ENCODE results near the gene CBFA2T2. TPM values are rescaled to one million over a fixed set of nuclear protein-coding genes. Genes with fewer than 3 reads are reported as not detected.

Gene CBFA2T2
- total and polyA plus RNA-seq, 2 donors (not counting 1 experiment from before 2014, with no cell fraction given) = 26.9 to 30.0 TPM

DNA sequence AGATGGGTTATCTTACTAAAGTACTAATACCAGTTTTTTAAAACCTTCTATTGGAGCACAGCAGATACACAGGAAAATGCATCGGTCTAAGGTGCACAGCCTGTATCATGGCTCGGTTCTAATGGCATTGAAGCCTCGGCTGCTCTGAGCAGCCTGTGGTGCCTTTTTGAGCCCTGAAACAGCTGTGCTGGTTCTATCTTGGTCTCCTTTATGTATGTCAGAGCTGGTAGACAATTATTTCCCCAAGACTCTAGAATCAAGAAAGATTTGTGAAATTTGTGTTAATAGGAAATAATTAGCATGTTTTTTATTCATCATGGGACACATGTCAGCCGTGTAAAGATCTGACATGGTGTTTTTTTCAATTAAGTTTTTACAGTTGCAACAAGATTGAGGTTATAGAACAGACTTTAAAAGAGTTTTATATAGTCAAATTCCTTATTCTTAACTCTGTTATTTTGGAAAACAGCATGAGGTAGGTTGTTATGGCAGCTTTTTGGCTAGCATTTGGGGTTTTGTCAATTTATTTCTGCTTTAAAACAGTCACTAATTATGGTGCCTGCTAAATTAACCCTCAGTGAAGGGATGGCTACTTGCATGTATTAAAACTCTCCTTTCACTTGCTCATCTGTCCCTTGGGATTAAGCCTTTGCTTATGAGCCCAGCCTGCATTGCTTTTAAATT is 132.0 kb downstream of the CBFA2T2 start:
- H4K20me1 ChIP-seq (ENCODE audit: control insufficient read depth, insufficient read depth, low read length, poor library complexity, severe bottlenecking) = no peaks in the 10 kb centered on the region
- H3K9me3 ChIP-seq (ENCODE audit: control extremely low read depth in 1 of 3, control insufficient read depth in 2 of 3, insufficient read depth in 1 of 3, low read length in 2 of 3) = peaks cover 0 to 4% (median 0%) of the 10 kb centered on the region in 3 donors
- ChIA-PET CTCF (no interaction called here), POLR2A (no interaction called here)
- H3K4me2 ChIP-seq (replicated peaks; ENCODE audit: low read depth, low read length, poor library complexity, severe bottlenecking) = no peak overlapping the region
- WGBS (ENCODE audit: insufficient coverage) = 100% methylated on average over 2 of the region's 4 CpGs
- no peak for DNase-seq
- H3K27ac ChIP-seq (ENCODE audit: low read length in 2 of 2) = no peak overlapping the region
- no peaks in the 10 kb centered on the region for H3K27me3 ChIP-seq (replicated peaks in 1 of 4; ENCODE audit: control extremely low read depth in 1 of 4, control insufficient read depth in 3 of 4, insufficient read depth in 4 of 4, low read length in 3 of 4)
- no peak overlapping the region for H3K4me3 Mint-ChIP-seq
- H2AFZ ChIP-seq (ENCODE audit: insufficient read depth, low read depth, low read length, poor library complexity, severe bottlenecking) = no peak overlapping the region
- H3K27me3 Mint-ChIP-seq = no peaks in the 10 kb centered on the region
- H3K4me1 Mint-ChIP-seq = peaks cover 18% of the 10 kb centered on the region
- no peak overlapping the region for H3K27ac Mint-ChIP-seq
- TF ChIP-seq, protein P1, sequence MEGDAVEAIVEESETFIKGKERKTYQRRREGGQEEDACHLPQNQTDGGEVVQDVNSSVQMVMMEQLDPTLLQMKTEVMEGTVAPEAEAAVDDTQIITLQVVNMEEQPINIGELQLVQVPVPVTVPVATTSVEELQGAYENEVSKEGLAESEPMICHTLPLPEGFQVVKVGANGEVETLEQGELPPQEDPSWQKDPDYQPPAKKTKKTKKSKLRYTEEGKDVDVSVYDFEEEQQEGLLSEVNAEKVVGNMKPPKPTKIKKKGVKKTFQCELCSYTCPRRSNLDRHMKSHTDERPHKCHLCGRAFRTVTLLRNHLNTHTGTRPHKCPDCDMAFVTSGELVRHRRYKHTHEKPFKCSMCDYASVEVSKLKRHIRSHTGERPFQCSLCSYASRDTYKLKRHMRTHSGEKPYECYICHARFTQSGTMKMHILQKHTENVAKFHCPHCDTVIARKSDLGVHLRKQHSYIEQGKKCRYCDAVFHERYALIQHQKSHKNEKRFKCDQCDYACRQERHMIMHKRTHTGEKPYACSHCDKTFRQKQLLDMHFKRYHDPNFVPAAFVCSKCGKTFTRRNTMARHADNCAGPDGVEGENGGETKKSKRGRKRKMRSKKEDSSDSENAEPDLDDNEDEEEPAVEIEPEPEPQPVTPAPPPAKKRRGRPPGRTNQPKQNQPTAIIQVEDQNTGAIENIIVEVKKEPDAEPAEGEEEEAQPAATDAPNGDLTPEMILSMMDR (IDR thresholded peaks at IDR 0.05) = no peak
- TF ChIP-seq EZH2 (IDR thresholded peaks at IDR 0.05; ENCODE audit: borderline replicate concordance, insufficient read depth, low read depth, low read length, poor library complexity, severe bottlenecking) = no peak
- H3K36me3 ChIP-seq (replicated peaks in 1 of 2; ENCODE audit: control extremely low read depth in 1 of 2, control insufficient read depth in 1 of 2, extremely low read depth in 1 of 2, insufficient read depth in 2 of 2, low read length in 1 of 2) = peaks cover 1 to 30% of the 10 kb centered on the region in 2 experiments
- H3K9me3 Mint-ChIP-seq (ENCODE audit: insufficient read depth) = no peaks in the 10 kb centered on the region
- peaks cover 3% of the 10 kb centered on the region for H3K79me2 ChIP-seq (ENCODE audit: control insufficient read depth, insufficient read depth, low read length)
- peaks cover 7 to 8% of the 10 kb centered on the region in 2 donors for H3K4me1 ChIP-seq (ENCODE audit: control insufficient read depth in 2 of 2, insufficient read depth in 2 of 2, low read length in 2 of 2)
- ATAC-seq (ENCODE audit: low read depth) = no peak
- H3K9ac ChIP-seq (ENCODE audit: low read length) = no peak overlapping the region
- intact Hi-C loops (cut with micrococcal nuclease) = no loop called here
- H3K4me3 ChIP-seq (ENCODE audit: control extremely low read depth in 1 of 5, extremely low read depth in 1 of 5, insufficient read depth in 1 of 5, low read depth in 2 of 5, low read length in 4 of 5) = no peak overlapping the region

GRCh38 chr20:33622705-33623365 is 132.9 kb downstream of the CBFA2T2 start:
- peaks cover 1 to 30% of the 10 kb centered on the region in 2 experiments for H3K36me3 ChIP-seq (replicated peaks in 1 of 2; ENCODE audit: control extremely low read depth in 1 of 2, control insufficient read depth in 1 of 2, extremely low read depth in 1 of 2, insufficient read depth in 2 of 2, low read length in 1 of 2)
- Mint-ChIP-seq H3K9me3 (ENCODE audit: insufficient read depth) (no peaks in the 10 kb centered on the region), H3K27me3 (no peaks in the 10 kb centered on the region), H3K4me3 (no peak overlapping the region), H3K4me1 (peaks cover 18% of the 10 kb centered on the region), H3K27ac (no peak overlapping the region)
- ATAC-seq (ENCODE audit: low read depth) = no peak
- TF ChIP-seq EZH2 (IDR thresholded peaks at IDR 0.05; ENCODE audit: borderline replicate concordance, insufficient read depth, low read depth, low read length, poor library complexity, severe bottlenecking) = no peak
- TF ChIP-seq, protein P1 (IDR thresholded peaks at IDR 0.05) = no peak
- no peak overlapping the region for H3K4me2 ChIP-seq (replicated peaks; ENCODE audit: low read depth, low read length, poor library complexity, severe bottlenecking)
- H3K4me1 ChIP-seq (ENCODE audit: control insufficient read depth in 2 of 2, insufficient read depth in 2 of 2, low read length in 2 of 2) = peaks cover 7 to 8% of the 10 kb centered on the region in 2 donors
- H3K9me3 ChIP-seq (ENCODE audit: control extremely low read depth in 1 of 3, control insufficient read depth in 2 of 3, insufficient read depth in 1 of 3, low read length in 2 of 3) = peaks cover 0 to 4% (median 0%) of the 10 kb centered on the region in 3 donors
- peaks cover 3% of the 10 kb centered on the region for H3K79me2 ChIP-seq (ENCODE audit: control insufficient read depth, insufficient read depth, low read length)
- ChIA-PET CTCF (no interaction called here), POLR2A (no interaction called here)
- H3K27me3 ChIP-seq (replicated peaks in 1 of 4; ENCODE audit: control extremely low read depth in 1 of 4, control insufficient read depth in 3 of 4, insufficient read depth in 4 of 4, low read length in 3 of 4) = no peaks in the 10 kb centered on the region
- intact Hi-C loops (cut with micrococcal nuclease) = no loop called here
- WGBS (ENCODE audit: insufficient coverage) = 96% methylated on average over 8 of the region's 10 CpGs
- no peaks in the 10 kb centered on the region for H4K20me1 ChIP-seq (ENCODE audit: control insufficient read depth, insufficient read depth, low read length, poor library complexity, severe bottlenecking)
- no peak overlapping the region for H3K27ac ChIP-seq (ENCODE audit: low read length in 2 of 2)
- H3K4me3 ChIP-seq (ENCODE audit: control extremely low read depth in 1 of 5, extremely low read depth in 1 of 5, insufficient read depth in 1 of 5, low read depth in 2 of 5, low read length in 4 of 5) = no peak overlapping the region
- no peak overlapping the region for H2AFZ ChIP-seq (ENCODE audit: insufficient read depth, low read depth, low read length, poor library complexity, severe bottlenecking)
- no peak overlapping the region for H3K9ac ChIP-seq (ENCODE audit: low read length)
- DNase-seq = no peak

Data from B cell (primary cell).